ENCODE results near the gene NXPE3.
"Not testable (repeated sequence)": the region's sequence is repeated elsewhere in the genome, so short reads cannot be mapped to it uniquely, and the experiment has no call there.

Gene NXPE3

GRCh38 chr3:101852983-101853840 lies 74.2 kb downstream of the NXPE3 start:
- Histone ChIP-seq H3K4me3 (ENCODE audit: low read length) (no peak overlapping the region), H3K36me3 (ENCODE audit: insufficient read depth, low read length) (peaks cover 48% of the 10 kb centered on the region), H3K27me3 (ENCODE audit: insufficient read depth, low read length) (no peaks in the 10 kb centered on the region), H2AFZ (ENCODE audit: low read depth, low read length) (no peak overlapping the region), H3K4me1 (ENCODE audit: insufficient read depth, low read length) (peaks cover 9% of the 10 kb centered on the region), H3K9me3 (ENCODE audit: low read length) (no peaks in the 10 kb centered on the region)

- Histone ChIP-seq H2AFZ (ENCODE audit: low read depth, low read length) (no peak overlapping the region), H3K9me3 (ENCODE audit: low read length) (no peaks in the 10 kb centered on the region), H3K4me1 (ENCODE audit: insufficient read depth, low read length) (peaks cover 9% of the 10 kb centered on the region), H3K27me3 (ENCODE audit: insufficient read depth, low read length) (no peaks in the 10 kb centered on the region), H3K36me3 (ENCODE audit: insufficient read depth, low read length) (peaks cover 52% of the 10 kb centered on the region), H3K4me3 (ENCODE audit: low read length) (no peak overlapping the region)
Measured at GRCh38 chr3:101853982-101854381, 75.0 kb downstream of the NXPE3 start.

DNA sequence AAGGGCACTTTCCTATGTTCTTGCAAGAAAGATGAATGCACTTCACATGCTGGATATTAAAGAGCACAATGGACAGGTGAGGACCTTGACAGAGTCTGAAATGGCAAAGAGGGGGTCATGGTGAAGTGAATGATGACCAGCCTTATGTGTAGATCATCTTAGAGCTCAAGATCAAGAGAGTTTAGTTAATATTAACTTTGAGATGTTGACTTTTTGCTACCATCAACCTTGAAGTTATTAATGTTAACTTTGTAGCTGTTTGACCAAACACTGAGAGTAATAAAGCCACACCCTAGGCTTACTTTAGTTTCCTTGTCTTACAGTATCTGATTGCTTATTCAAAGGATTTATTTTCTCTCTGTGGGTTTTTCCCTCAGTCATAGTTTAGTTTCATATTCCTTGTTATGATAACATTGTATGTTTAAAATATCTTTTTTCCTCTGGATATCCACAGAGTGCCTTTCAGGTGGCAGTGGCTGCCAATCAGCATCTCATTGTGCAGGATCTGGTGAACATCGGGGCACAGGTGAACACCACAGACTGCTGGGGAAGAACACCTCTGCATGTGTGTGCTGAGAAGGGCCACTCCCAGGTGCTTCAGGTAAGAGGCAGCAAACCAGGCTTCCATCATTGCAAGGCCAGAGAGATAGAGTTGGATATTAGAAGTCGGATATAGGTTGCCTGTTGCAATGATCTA lies 75.7 kb downstream of the NXPE3 start:
- Histone ChIP-seq H2AFZ (ENCODE audit: low read depth, low read length) (no peak overlapping the region), H3K4me3 (ENCODE audit: low read length) (no peak overlapping the region), H3K4me1 (ENCODE audit: insufficient read depth, low read length) (peaks cover 9% of the 10 kb centered on the region), H3K9me3 (ENCODE audit: low read length) (no peaks in the 10 kb centered on the region), H3K36me3 (ENCODE audit: insufficient read depth, low read length) (peaks cover 57% of the 10 kb centered on the region), H3K27me3 (ENCODE audit: insufficient read depth, low read length) (no peaks in the 10 kb centered on the region)

DNA sequence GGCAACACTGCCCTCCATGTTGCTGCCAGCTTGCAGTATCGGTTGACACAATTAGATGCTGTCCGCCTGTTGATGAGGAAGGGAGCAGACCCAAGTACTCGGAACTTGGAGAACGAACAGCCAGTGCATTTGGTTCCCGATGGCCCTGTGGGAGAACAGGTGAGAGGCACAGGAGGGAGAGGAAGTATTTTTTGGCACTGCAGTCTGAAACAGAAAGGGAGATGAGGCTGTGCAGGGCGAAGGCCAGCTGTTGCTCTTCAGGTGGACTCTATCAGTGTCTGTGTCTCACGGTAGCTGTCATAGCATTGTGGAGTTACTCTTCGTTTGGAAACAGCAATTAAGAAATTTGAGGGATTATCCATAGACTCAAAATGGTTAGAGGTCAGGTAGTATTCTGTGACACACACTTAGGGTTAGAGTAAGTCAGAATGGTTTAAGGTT lies 78.3 kb downstream of the NXPE3 start:
- no peaks in the 10 kb centered on the region for H3K9me3 ChIP-seq (ENCODE audit: low read length)
- H3K36me3 ChIP-seq (ENCODE audit: insufficient read depth, low read length), result peaks cover 57% of the 10 kb centered on the region
- H2AFZ ChIP-seq (ENCODE audit: low read depth, low read length), result no peak overlapping the region
- H3K4me1 ChIP-seq (ENCODE audit: insufficient read depth, low read length), result no peaks in the 10 kb centered on the region
- H3K4me3 ChIP-seq (ENCODE audit: low read length), result no peak overlapping the region
- no peaks in the 10 kb centered on the region for H3K27me3 ChIP-seq (ENCODE audit: insufficient read depth, low read length)

DNA sequence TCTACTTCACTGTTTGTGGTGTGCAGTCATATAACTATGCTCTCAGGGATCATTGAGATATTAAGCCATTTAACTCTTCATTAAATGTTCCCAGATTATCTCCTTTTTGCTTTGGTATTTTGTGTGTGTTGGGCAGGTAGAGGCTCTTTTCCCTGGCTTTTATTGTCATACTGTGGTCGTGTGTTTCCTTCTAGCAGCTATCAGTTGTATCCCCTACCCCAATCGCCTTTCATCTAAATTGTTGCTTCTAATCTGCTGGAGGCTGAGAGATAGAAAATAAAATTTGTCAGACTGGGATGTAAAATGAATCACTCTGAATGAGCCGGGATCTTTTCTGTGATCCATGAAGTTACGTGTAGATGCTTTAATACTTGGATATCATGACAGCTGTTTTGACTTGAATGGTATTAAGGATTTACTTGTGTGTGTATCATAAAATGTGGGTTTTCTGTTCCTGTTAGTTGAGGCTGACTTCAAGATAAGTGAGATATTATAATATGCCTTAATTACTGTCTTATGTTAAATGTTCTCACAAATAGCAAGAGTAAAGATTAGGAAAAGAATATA lies 79.5 kb downstream of the NXPE3 start:
- Histone ChIP-seq H3K4me1 (ENCODE audit: insufficient read depth, low read length) (no peaks in the 10 kb centered on the region), H3K4me3 (ENCODE audit: low read length) (no peak overlapping the region), H3K36me3 (ENCODE audit: insufficient read depth, low read length) (peaks cover 47% of the 10 kb centered on the region), H3K9me3 (ENCODE audit: low read length) (no peaks in the 10 kb centered on the region), H3K27me3 (ENCODE audit: insufficient read depth, low read length) (no peaks in the 10 kb centered on the region), H2AFZ (ENCODE audit: low read depth, low read length) (no peak overlapping the region)

GRCh38 chr3:101859882-101860448 lies 81.0 kb downstream of the NXPE3 start:
- no peaks in the 10 kb centered on the region for H3K27me3 ChIP-seq (ENCODE audit: insufficient read depth, low read length)
- H3K4me3 ChIP-seq (ENCODE audit: low read length), result no peak overlapping the region
- no peaks in the 10 kb centered on the region for H3K4me1 ChIP-seq (ENCODE audit: insufficient read depth, low read length)
- no peaks in the 10 kb centered on the region for H3K9me3 ChIP-seq (ENCODE audit: low read length)
- H3K36me3 ChIP-seq (ENCODE audit: insufficient read depth, low read length), result peaks cover 35% of the 10 kb centered on the region
- H2AFZ ChIP-seq (ENCODE audit: low read depth, low read length), result no peak overlapping the region

GRCh38 chr3:101861212-101861788 lies 82.3 kb downstream of the NXPE3 start:
- H2AFZ ChIP-seq (ENCODE audit: low read depth, low read length), result no peak overlapping the region
- no peaks in the 10 kb centered on the region for H3K27me3 ChIP-seq (ENCODE audit: insufficient read depth, low read length)
- H3K36me3 ChIP-seq (ENCODE audit: insufficient read depth, low read length), result peaks cover 25% of the 10 kb centered on the region
- no peaks in the 10 kb centered on the region for H3K9me3 ChIP-seq (ENCODE audit: low read length)
- no peak overlapping the region for H3K4me3 ChIP-seq (ENCODE audit: low read length)
- no peaks in the 10 kb centered on the region for H3K4me1 ChIP-seq (ENCODE audit: insufficient read depth, low read length)

- peaks cover 21% of the 10 kb centered on the region for H3K36me3 ChIP-seq (ENCODE audit: insufficient read depth, low read length)
- H3K4me3 ChIP-seq (ENCODE audit: low read length), result no peak overlapping the region
- no peaks in the 10 kb centered on the region for H3K4me1 ChIP-seq (ENCODE audit: insufficient read depth, low read length)
- H2AFZ ChIP-seq (ENCODE audit: low read depth, low read length), result no peak overlapping the region
- H3K27me3 ChIP-seq (ENCODE audit: insufficient read depth, low read length), result no peaks in the 10 kb centered on the region
- H3K9me3 ChIP-seq (ENCODE audit: low read length), result no peaks in the 10 kb centered on the region
Measured at GRCh38 chr3:101861789-101862415, 82.9 kb downstream of the NXPE3 start.

DNA sequence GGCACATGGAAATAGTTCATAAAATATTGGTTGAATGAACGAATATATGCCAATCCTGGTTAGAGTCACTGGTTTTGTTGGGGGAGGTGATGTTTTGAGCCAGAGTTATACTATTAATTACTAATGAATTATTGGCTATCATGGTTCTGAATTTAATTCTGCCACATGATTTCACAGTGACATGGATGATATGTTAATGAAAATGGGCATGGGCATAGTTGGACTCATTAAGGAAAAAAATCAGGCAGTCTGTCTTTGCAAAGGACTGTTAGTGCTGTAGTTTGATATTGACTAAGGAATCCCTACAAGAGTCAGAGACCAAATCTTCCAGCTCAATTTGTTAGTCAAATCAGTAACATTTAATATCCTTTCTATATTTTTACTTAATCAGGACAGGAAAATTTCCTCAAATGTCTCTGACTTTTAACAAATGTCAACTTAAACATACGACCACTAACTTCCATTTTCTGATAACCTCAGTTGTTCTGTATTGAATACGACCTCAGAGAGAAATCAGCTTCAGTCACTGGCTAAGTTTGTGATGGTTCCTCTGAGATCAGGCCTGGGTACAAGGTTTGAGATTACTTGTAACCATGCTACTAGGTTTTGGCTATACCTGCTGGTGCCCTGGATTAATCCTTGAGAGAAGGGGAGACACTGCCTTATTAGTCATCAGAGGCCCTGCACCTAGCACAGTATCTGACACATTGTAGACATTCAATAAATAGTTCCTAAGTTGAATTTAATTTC lies 83.6 kb downstream of the NXPE3 start:
- peaks cover 4% of the 10 kb centered on the region for H3K4me1 ChIP-seq (ENCODE audit: insufficient read depth, low read length)
- no peaks in the 10 kb centered on the region for H3K27me3 ChIP-seq (ENCODE audit: insufficient read depth, low read length)
- H3K4me3 ChIP-seq (ENCODE audit: low read length), result no peak overlapping the region
- no peak overlapping the region for H2AFZ ChIP-seq (ENCODE audit: low read depth, low read length)
- no peaks in the 10 kb centered on the region for H3K9me3 ChIP-seq (ENCODE audit: low read length)
- peaks cover 15% of the 10 kb centered on the region for H3K36me3 ChIP-seq (ENCODE audit: insufficient read depth, low read length)

GRCh38 chr3:101864926-101865325 lies 85.9 kb downstream of the NXPE3 start:
- not testable (repeated sequence) for H3K4me3 ChIP-seq (ENCODE audit: low read length); H3K4me1 ChIP-seq (ENCODE audit: insufficient read depth, low read length); H3K9me3 ChIP-seq (ENCODE audit: low read length)

DNA sequence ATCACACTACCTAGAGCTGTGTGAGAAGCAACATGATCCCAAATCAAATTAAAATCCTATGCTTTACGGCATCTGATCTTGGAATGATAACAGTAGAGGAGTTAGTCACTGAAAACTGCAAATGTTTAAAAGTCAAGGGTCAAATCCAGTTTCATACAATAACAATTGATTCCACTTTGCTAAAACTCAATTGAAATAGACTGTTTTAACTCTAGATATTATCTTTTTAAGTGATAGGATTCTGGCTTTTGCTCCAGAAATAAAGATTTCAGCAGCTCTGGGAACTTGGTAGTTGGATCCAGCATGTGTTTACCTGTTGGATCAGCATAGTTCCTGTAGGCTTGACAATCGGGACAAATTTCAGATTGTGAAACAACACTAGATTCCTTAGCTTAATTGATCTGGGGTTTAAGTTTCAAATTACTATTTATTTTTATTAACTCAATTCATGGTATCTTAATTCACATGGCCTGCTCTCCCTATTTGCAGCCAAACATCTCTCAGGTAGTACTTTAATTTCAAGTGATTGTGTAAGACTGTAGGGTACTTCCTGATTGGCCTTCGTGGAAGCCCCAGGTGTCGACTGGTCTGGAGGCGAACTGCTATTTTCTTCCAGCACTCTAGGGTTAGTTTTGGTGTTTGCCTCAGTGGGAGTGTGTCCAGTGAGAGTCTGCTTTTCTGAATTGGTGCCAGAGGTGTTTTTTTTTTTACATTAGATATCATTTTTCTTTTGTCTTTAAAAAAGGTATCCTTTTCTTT lies 86.9 kb downstream of the NXPE3 start:
- peaks cover 6% of the 10 kb centered on the region for H3K4me1 ChIP-seq (ENCODE audit: insufficient read depth, low read length)
- no peaks in the 10 kb centered on the region for H3K36me3 ChIP-seq (ENCODE audit: insufficient read depth, low read length)
- no peaks in the 10 kb centered on the region for H3K9me3 ChIP-seq (ENCODE audit: low read length)
- H2AFZ ChIP-seq (ENCODE audit: low read depth, low read length), result no peak overlapping the region
- no peaks in the 10 kb centered on the region for H3K27me3 ChIP-seq (ENCODE audit: insufficient read depth, low read length)
- H3K4me3 ChIP-seq (ENCODE audit: low read length), result no peak overlapping the region

More at GRCh38 chr3:101864926-101865325, 85.9 kb downstream of the NXPE3 start:
- not testable (repeated sequence) for H3K36me3 ChIP-seq (ENCODE audit: insufficient read depth, low read length); H3K27me3 ChIP-seq (ENCODE audit: insufficient read depth, low read length); H2AFZ ChIP-seq (ENCODE audit: low read depth, low read length)
